ENCODE results near the gene CISD1.

DNA sequence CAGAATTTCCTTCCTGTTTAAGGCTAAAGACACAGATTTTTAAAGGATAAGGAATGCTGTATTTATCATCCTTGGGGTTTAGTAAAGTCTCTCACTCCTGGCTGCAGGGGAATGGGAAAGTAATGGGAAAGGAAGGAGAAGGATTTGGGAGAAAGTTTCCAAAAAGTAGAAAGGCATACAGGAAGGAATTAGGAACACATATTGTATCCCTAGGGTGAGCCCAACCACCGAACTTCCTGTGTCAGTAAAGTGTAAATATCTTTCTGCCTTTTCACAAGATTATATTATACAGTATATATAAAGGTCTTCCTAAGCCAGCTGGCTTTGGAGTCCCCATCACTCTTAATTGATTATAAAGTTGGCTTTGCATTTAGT lies 53.9 kb downstream of the CISD1 start:
- TF ChIP-seq, protein P1, sequence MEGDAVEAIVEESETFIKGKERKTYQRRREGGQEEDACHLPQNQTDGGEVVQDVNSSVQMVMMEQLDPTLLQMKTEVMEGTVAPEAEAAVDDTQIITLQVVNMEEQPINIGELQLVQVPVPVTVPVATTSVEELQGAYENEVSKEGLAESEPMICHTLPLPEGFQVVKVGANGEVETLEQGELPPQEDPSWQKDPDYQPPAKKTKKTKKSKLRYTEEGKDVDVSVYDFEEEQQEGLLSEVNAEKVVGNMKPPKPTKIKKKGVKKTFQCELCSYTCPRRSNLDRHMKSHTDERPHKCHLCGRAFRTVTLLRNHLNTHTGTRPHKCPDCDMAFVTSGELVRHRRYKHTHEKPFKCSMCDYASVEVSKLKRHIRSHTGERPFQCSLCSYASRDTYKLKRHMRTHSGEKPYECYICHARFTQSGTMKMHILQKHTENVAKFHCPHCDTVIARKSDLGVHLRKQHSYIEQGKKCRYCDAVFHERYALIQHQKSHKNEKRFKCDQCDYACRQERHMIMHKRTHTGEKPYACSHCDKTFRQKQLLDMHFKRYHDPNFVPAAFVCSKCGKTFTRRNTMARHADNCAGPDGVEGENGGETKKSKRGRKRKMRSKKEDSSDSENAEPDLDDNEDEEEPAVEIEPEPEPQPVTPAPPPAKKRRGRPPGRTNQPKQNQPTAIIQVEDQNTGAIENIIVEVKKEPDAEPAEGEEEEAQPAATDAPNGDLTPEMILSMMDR (IDR thresholded peaks at IDR 0.05; ENCODE audit: borderline replicate concordance, extremely low read depth, low read length, poor library complexity, severe bottlenecking) = no peak
- no peak for TF ChIP-seq EZH2 (IDR thresholded peaks at IDR 0.05; ENCODE audit: borderline replicate concordance, low read depth, low read length, severe bottlenecking)
